GM12891 (cell line): ENCODE results near the gene ZNF816.

Experiments
- POLR2A ChIP-seq: IDR thresholded peaks from 2 replicates; pipeline ENCODE4 v1.6.1; 2011; ENCODE audit warnings: low read depth, low read length, control low read depth
- POLR2AphosphoS5 ChIP-seq: IDR thresholded peaks from 2 replicates; pipeline ENCODE4 v1.6.1; 2011; ENCODE audit warnings: low read depth, low read length, control low read depth
- TAF1 ChIP-seq: IDR thresholded peaks from 2 replicates; pipeline ENCODE4 v1.6.1; 2011; ENCODE audit warnings: low read depth, low read length, control low read depth

- no peak for TF ChIP-seq POLR2AphosphoS5
- no peak for TF ChIP-seq POLR2A
- TF ChIP-seq TAF1, result no peak
These were observed 41.6 kb upstream of the ZNF816 start for GRCh38 chr19:53004242-53004641.
